NCI-H2107 (cell line): ENCODE measurements around the gene HSD17B7.
"Not testable (repeated sequence)": the region's sequence is repeated elsewhere in the genome, so short reads cannot be mapped to it uniquely, and the experiment has no call there.

Experiments used
- DNase-seq: peaks from one replicate; lab custom pipeline; 2025; lab: John Stamatoyannopoulos, UW

Gene HSD17B7, protein sequence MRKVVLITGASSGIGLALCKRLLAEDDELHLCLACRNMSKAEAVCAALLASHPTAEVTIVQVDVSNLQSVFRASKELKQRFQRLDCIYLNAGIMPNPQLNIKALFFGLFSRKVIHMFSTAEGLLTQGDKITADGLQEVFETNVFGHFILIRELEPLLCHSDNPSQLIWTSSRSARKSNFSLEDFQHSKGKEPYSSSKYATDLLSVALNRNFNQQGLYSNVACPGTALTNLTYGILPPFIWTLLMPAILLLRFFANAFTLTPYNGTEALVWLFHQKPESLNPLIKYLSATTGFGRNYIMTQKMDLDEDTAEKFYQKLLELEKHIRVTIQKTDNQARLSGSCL

DNA sequence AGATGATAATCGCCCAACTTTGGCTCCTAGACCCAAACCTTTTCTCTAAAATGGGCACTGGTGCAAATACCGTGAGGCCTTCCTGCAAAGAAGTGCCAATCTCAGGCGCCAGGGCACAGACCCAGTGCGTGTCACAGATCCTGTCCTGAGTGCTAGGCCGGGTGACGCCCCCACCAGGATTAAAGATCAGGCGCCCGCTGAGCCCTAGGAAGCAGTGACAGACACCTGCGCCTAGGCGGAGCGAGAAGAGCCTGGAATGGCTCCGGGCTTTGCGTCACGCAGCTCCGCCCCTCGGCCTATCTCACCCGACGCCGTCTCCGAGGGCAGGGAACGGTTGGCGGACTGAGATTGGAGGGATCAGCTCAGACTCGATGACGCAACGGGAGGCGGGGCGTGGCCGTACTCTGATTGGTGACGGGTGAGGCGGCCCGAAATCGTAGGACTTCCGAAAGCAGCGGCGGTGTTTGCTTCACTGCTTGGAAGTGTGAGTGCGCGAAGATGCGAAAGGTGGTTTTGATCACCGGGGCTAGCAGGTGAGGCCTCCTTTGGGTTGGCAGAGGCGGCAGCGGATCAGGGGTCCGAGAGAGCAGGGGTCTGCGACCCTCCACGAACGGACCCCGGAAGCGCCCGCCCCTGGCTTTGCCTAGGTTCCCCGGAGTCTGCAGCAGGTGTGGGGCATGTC is at the start of gene HSD17B7:
TSS of gene HSD17B7 (plus strand) at position 400 of the 682 bp plus-strand sequence. CDS start at position 499, 99 bp downstream.
- peak; percentile 67 for DNase-seq

GRCh38 chr1:162740755-162741154 is 49.7 kb upstream of the HSD17B7 start:
- no peak for DNase-seq

DNA sequence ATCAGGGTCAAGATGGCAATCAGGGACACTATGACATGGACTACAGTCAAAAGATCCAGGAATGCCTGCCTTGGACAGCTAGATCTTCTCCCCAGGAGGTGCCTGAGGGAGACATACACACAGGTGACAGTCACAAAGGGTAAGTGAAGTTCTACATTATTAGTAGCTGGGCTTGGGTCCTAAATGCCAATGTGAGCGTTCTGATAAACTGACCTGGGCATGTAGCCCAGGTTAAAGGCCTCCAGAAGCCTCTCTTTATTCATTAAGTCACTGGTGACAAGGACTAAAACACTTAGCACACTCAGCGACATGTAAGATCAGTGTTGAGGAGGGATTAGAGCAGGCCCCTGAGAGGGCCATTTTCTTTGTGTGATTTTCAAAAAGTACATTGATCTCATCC is 48.9 kb upstream of the HSD17B7 start:
- DNase-seq, result no peak

GRCh38 chr1:162746264-162746942 is 44.1 kb upstream of the HSD17B7 start:
- not testable (repeated sequence) for DNase-seq

DNA sequence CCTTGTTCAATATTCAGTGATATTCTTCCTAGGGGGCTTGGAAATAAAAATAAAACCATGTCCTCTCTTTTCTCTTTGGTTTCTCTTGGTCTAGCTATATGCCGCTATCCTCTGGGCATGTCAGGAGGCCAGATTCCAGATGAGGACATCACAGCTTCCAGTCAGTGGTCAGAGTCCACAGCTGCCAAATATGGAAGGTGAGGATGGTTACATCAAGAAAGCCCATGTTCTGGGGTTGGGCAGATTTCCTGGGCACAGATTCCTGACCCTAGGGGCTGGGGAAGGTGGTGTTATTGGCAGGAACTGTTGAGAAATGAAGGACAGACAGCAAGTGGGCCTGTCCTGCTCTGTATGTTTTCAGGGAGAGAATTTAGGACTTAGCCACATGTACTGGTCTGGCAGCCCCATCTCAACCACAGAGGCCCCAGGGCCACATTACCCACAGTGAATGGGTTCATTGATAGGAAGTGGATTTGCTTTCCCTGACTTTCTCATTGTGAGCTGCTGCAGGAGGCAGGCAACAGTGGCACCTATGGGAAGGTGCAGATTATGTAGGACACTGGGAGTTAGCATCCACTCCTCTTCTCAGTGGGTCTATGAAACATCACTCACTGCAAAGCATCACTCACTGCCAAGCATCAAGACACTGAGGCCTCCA is 37.4 kb upstream of the HSD17B7 start:
- DNase-seq, result no peak

DNA sequence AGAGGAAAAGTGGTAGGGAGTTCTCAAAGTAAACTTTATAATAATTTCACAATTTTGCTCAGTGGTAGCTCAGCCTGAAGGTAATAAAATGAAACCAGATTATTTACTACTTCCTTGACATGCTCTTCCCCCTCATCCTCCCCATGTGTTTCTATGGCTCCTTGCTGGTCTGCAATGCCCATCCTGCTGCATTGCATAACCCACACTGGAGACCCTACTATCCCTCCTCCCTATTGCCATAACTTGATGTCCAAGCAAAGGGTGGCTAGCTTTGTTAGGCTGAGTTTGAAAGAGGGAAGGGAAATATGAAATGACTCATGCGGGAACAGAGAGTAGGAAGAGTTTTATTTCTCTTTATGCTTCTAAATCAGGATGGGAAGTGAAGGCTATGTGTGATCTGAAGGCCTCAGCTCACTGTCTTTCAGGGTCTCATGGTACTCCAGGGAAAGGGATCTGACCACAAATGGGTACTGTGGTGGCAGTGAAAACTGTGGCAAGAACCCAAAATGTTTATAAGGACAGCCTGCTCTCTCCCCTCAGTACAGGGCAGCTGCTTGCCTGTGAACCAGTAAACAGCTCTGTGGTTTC is 36.4 kb upstream of the HSD17B7 start:
- no peak for DNase-seq

DNA sequence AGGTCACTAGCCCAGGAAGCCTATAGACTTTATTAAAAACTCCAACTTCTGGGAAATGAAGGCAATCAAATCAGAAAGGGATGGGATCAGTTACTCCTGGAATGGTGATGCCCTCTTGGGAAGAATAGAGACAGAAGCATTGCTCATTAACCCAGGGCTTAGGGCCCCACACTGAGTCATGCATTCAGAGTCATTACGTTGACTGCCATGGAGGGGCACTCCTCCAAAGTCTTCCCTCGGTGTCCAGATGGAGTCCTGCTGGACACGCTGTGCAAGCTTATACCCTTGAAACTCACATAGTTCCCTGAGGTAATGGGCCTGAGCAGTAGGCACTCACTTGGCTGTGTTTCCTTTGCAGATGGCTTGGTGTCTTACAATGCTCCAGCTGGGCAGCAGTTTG is 35.2 kb upstream of the HSD17B7 start:
- DNase-seq, result no peak

GRCh38 chr1:162756523-162756922 is 34.0 kb upstream of the HSD17B7 start:
- DNase-seq, result no peak

GRCh38 chr1:162757476-162757875 is 33.0 kb upstream of the HSD17B7 start:
- no peak for DNase-seq

DNA sequence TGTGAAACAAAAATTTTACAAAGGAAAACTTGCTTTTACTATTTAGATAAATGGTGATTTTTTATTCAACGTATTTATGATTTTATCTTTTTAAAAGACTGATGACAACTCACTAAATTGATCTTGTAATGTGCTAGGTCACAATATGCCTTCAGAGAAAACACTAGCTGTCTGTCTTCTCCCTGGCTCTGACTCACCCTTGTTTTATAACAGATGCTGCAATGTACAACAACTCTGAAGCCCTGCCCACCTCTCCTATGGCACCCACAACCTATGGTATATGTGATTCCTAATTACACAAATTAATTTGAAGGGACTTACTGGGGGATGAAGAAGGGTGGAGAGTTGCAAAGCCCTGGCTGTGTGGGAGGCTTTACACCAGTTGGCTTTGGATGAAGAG is 24.7 kb upstream of the HSD17B7 start:
- DNase-seq, result no peak

GRCh38 chr1:162772571-162773154 is 17.8 kb upstream of the HSD17B7 start:
- DNase-seq, result no peak

GRCh38 chr1:162774007-162774406 is 16.5 kb upstream of the HSD17B7 start:
- no peak for DNase-seq

GRCh38 chr1:162779043-162779442 is 11.5 kb upstream of the HSD17B7 start:
- DNase-seq, result no peak

- no peak for DNase-seq
These were observed 7.8 kb upstream of the HSD17B7 start for GRCh38 chr1:162782671-162783070.

DNA sequence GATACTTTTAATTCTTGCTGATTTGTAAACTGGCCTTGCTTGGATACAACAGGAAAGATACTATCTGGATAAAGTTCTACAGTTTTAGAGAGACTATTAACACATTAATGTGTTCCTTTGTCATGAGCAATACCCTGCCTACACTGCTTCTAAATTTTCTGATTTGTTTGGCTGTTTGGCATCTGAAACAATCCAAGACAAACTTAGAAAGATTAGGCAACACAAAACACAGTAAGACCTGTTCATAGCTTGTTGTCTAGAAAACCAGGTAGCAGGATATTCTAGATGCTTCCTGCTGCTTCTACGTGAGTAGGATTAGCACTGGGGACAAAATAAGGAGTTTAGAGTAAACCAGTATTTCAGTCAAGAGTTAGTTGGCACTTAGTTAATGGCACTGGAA is 5.6 kb upstream of the HSD17B7 start:
- not testable (repeated sequence) for DNase-seq

GRCh38 chr1:162788783-162789182 is 1.7 kb upstream of the HSD17B7 start:
- not testable (repeated sequence) for DNase-seq

DNA sequence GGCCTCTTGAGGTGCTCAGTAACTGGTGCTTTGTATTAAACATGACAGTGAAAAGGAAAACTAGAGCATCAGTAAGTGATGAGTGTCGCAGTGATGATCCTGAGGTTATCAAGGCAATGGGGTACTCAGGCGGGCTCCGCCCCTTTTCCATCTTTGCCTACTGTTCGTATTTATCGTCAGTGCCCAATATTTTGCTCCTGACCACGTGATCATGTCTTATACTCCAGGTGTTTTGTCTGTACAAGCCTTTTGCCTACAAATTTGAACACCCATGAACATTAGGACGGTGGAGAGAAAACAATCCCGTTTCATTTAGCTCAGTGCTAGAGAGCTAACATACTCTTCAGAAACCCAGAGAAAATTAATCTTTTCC is 469 bp downstream of the HSD17B7 start:
- DNase-seq, result not testable (repeated sequence)

- not testable (repeated sequence) for DNase-seq
These were observed 3.8 kb downstream of the HSD17B7 start for GRCh38 chr1:162794284-162794683.

GRCh38 chr1:162796617-162797279 is 6.2 kb downstream of the HSD17B7 start:
- not testable (repeated sequence) for DNase-seq

DNA sequence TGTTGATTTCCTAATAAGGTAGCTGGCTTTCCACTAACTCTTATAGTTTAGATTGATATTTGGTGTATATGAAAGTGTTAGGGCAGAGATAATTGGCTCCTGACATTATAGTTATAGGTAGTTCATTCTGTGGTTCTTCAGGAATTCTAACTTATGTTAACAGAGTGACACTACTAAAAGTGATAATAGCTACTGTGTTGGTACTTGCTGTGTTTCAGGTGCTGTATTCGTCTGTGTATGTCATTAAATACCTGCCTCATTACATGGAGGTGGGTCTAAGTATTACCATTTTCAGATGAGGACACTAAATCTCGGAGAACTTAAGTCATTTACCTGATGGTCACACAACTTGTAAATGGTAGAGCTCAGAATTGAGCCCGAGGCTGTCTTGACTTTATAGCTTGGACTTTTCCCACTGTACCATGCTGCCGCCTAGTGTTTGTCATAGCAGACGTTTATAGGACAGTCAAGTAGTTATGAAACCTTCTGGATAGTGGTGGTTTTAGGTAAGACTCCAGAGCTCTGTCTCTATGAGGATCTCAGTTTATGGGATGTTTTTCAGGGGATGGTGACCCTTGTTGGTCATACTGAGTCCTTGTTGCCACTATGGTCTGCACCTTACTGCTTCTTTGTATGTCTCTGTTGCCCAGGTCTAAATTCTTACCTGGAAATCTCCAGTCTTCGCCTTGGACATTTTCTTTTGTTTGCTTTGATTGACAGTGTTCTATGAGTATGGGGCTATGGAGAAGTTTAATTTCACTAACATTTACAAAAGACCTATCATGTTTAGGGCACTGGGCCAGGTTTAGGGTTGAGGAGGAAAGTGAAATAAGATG is 9.7 kb downstream of the HSD17B7 start:
- peak; percentile 13 for DNase-seq
